ENCODE data around the gene MTO1. TPM values are rescaled to one million over a fixed set of nuclear protein-coding genes. Genes with fewer than 3 reads are reported as not detected.
"Not testable (repeated sequence)": the region's sequence is repeated elsewhere in the genome, so short reads cannot be mapped to it uniquely, and the experiment has no call there.

Gene MTO1
- total and polyA plus RNA-seq, 8 donors: 18.9 to 40.7 (median 33.4) TPM

- no peak for ATAC-seq
- Histone ChIP-seq H3K4me1 (no peaks in the 10 kb centered on the region), H3K36me3 (no peaks in the 10 kb centered on the region), H3K27ac (no peak overlapping the region), H3K27me3 (no peaks in the 10 kb centered on the region), H3K9me3 (no peaks in the 10 kb centered on the region), H3K4me3 (no peak overlapping the region)
- DNase-seq: no peak
- TF ChIP-seq CTCF (IDR thresholded peaks at IDR 0.05): no peak
- intact Hi-C loops (cut with DNase I): no loop called here
Observed at GRCh38 chr6:73548458-73549446, 87.2 kb downstream of the MTO1 start.

- H3K27me3 ChIP-seq; ATAC-seq; H3K4me3 ChIP-seq; H3K4me1 ChIP-seq; H3K9me3 ChIP-seq; DNase-seq; H3K27ac ChIP-seq; H3K36me3 ChIP-seq; intact Hi-C loops (cut with DNase I): not testable (repeated sequence)
Observed at GRCh38 chr6:73551115-73551514, 89.6 kb downstream of the MTO1 start.

GRCh38 chr6:73555380-73555949 is 93.9 kb downstream of the MTO1 start:
- H3K4me3 ChIP-seq; H3K9me3 ChIP-seq; H3K27me3 ChIP-seq; H3K4me1 ChIP-seq; intact Hi-C loops (cut with DNase I); H3K27ac ChIP-seq; ATAC-seq; DNase-seq; H3K36me3 ChIP-seq: not testable (repeated sequence)

- no peaks in the 10 kb centered on the region for H3K4me1 ChIP-seq
- no peaks in the 10 kb centered on the region for H3K9me3 ChIP-seq
- no peaks in the 10 kb centered on the region for H3K36me3 ChIP-seq
- DNase-seq (no peak), ATAC-seq (no peak)
- H3K27me3 ChIP-seq: no peaks in the 10 kb centered on the region
- H3K27ac ChIP-seq: no peak overlapping the region
- no peak overlapping the region for H3K4me3 ChIP-seq
- no peak for TF ChIP-seq CTCF (IDR thresholded peaks at IDR 0.05)
- intact Hi-C loops (cut with DNase I): no loop called here
Observed at GRCh38 chr6:73556836-73557235, 95.3 kb downstream of the MTO1 start.

Other genes starting within 250 kb of the MTO1 start
- gene KHDC1L, start 236.2 kb upstream of the MTO1 start, total RNA-seq: not detected
- gene KHDC1L, start 236.2 kb upstream of the MTO1 start, polyA plus RNA-seq (ENCODE audit: insufficient read length in 6 of 6): 1 to 10 TPM in 2 of 6 donors, under 1 TPM in 4; 0.24 to 1.2 (median 0.88) TPM
- 1 to 10 TPM; 1.9 to 2.4 TPM for gene KHDC1, start 198.5 kb upstream of the MTO1 start, total RNA-seq
- gene KHDC1, start 198.5 kb upstream of the MTO1 start, polyA plus RNA-seq (ENCODE audit: insufficient read length in 6 of 6): 10 to 100 TPM; 11.7 to 13.5 (median 12.4) TPM
- not detected for gene DPPA5, start 107.5 kb upstream of the MTO1 start, total RNA-seq
- not detected for gene DPPA5, start 107.5 kb upstream of the MTO1 start, polyA plus RNA-seq (ENCODE audit: insufficient read length in 6 of 6)
- not detected for gene KHDC3L, start 99.1 kb upstream of the MTO1 start, total RNA-seq
- under 1 TPM in 3 of 6 donors, not detected in 3; 0.13 to 0.23 (median 0.18) TPM for gene KHDC3L, start 99.1 kb upstream of the MTO1 start, polyA plus RNA-seq (ENCODE audit: insufficient read length in 6 of 6)
- gene OOEP, start 91.8 kb upstream of the MTO1 start, total RNA-seq: under 1 TPM; 0.38 to 0.71 TPM
- under 1 TPM in 4 of 6 donors, not detected in 2; 0.21 to 0.35 (median 0.24) TPM for gene OOEP, start 91.8 kb upstream of the MTO1 start, polyA plus RNA-seq (ENCODE audit: insufficient read length in 6 of 6)
- 1 to 10 TPM; 1.2 to 1.5 TPM for gene DDX43, start 66.9 kb upstream of the MTO1 start, total RNA-seq
- 1 to 10 TPM in 4 of 6 donors, under 1 TPM in 2; 0.27 to 1.5 (median 1.1) TPM for gene DDX43, start 66.9 kb upstream of the MTO1 start, polyA plus RNA-seq (ENCODE audit: insufficient read length in 6 of 6)
- 10 to 100 TPM in 1 of 2 donors, 1 to 10 TPM in 1; 6.5 to 11.8 TPM for gene CGAS, start 9.4 kb upstream of the MTO1 start, total RNA-seq
- gene CGAS, start 9.4 kb upstream of the MTO1 start, polyA plus RNA-seq (ENCODE audit: insufficient read length in 6 of 6): 1 to 10 TPM; 6.0 to 8.4 (median 6.9) TPM
- gene EEF1A1, start 59.3 kb downstream of the MTO1 start, total RNA-seq: 1,000 to 10,000 TPM; 7,825 to 9,246 TPM
- over 10,000 TPM; 23,165 to 26,911 (median 24,722) TPM for gene EEF1A1, start 59.3 kb downstream of the MTO1 start, polyA plus RNA-seq (ENCODE audit: insufficient read length in 6 of 6)
- 10 to 100 TPM; 24.8 to 27.8 TPM for gene SLC17A5, start 192.3 kb downstream of the MTO1 start, total RNA-seq
- 10 to 100 TPM in 3 of 6 donors, 1 to 10 TPM in 3; 8.7 to 11.1 (median 9.9) TPM for gene SLC17A5, start 192.3 kb downstream of the MTO1 start, polyA plus RNA-seq (ENCODE audit: insufficient read length in 6 of 6)
- gene CD109, start 234.5 kb downstream of the MTO1 start, total RNA-seq: 10 to 100 TPM; 13.8 to 17.7 TPM
- gene CD109, start 234.5 kb downstream of the MTO1 start, polyA plus RNA-seq (ENCODE audit: insufficient read length in 6 of 6): 10 to 100 TPM; 19.4 to 27.8 (median 21.4) TPM